Stimulated activated CD4-positive, alpha-beta T cell treated with anti-CD3 and anti-CD28 coated beads, Interleukin-15, amount 100 ng/mL, for 48 hours (primary cell): ENCODE measurements around the gene KLRF1.

Source experiments
- DNase-seq, 2 donors: peaks; one replicate each; pipeline ENCODE4 v3.0.0-alpha.2; 2020; ENCODE audit warnings: low read depth in 2 of 2

KLRF1 gene

GRCh38 chr12:9827209-9827888 is at the start of gene KLRF1:
KLRF1 (plus strand) TSS chr12:9827481; CDS start chr12:9827545, 64 bp downstream.
- DNase-seq: no peak

- no peak for DNase-seq
These were observed 48.1 kb upstream of the KLRF1 start for GRCh38 chr12:9779209-9779608.

GRCh38 chr12:9781360-9781759 is 45.9 kb upstream of the KLRF1 start:
- DNase-seq: no peak

- no peak for DNase-seq
These were observed 44.5 kb upstream of the KLRF1 start for GRCh38 chr12:9782547-9783382.

- DNase-seq: no peak
These were observed 43.0 kb upstream of the KLRF1 start for GRCh38 chr12:9784326-9784725.

GRCh38 chr12:9784816-9785215 is 42.5 kb upstream of the KLRF1 start:
- DNase-seq: no peak

- DNase-seq: no peak
These were observed 40.3 kb upstream of the KLRF1 start for GRCh38 chr12:9786726-9787717.

GRCh38 chr12:9792185-9792900 is 34.9 kb upstream of the KLRF1 start:
- no peak for DNase-seq

GRCh38 chr12:9792961-9793617 is 34.2 kb upstream of the KLRF1 start:
- DNase-seq: no peak

- DNase-seq: no peak
These were observed 33.4 kb upstream of the KLRF1 start for GRCh38 chr12:9793779-9794395.

GRCh38 chr12:9794484-9795093 is 32.7 kb upstream of the KLRF1 start:
- no peak for DNase-seq

- DNase-seq: no peak
These were observed 31.3 kb upstream of the KLRF1 start for GRCh38 chr12:9795945-9796344.

- DNase-seq: no peak
These were observed 30.9 kb upstream of the KLRF1 start for GRCh38 chr12:9796346-9796745.

- DNase-seq: no peak
These were observed 30.3 kb upstream of the KLRF1 start for GRCh38 chr12:9796971-9797370.

- peak; percentile 53 to 61 for DNase-seq
These were observed 29.3 kb upstream of the KLRF1 start for GRCh38 chr12:9797722-9798619.

GRCh38 chr12:9799961-9800360 is 27.3 kb upstream of the KLRF1 start:
- DNase-seq: no peak

GRCh38 chr12:9805883-9806282 is 21.4 kb upstream of the KLRF1 start:
- no peak for DNase-seq

- no peak for DNase-seq
These were observed 20.6 kb upstream of the KLRF1 start for GRCh38 chr12:9806714-9807113.

GRCh38 chr12:9808504-9808903 is 18.8 kb upstream of the KLRF1 start:
- DNase-seq: no peak
